GM18951 (cell line): Measurements from ENCODE around the gene ATP1B3.

Experiments used
- POLR2A ChIP-seq: IDR thresholded peaks from 4 replicates; pipeline ENCODE4 v1.6.1; 2011; ENCODE audit warnings: mild to moderate bottlenecking; ENCODE audit not compliant: insufficient read length, insufficient read depth; ENCODE audit errors: extremely low read depth
- in situ Hi-C: fragments of 300-500 bp; cut with MboI; formaldehyde crosslinking; loops from one replicate; pipeline ENCODE4 v1.12.0; 2022; ENCODE audit warnings: low sequenced_read_pairs, mixed read lengths, inconsistent platforms; ENCODE audit not compliant: unreplicated experiment

ATP1B3 gene

DNA sequence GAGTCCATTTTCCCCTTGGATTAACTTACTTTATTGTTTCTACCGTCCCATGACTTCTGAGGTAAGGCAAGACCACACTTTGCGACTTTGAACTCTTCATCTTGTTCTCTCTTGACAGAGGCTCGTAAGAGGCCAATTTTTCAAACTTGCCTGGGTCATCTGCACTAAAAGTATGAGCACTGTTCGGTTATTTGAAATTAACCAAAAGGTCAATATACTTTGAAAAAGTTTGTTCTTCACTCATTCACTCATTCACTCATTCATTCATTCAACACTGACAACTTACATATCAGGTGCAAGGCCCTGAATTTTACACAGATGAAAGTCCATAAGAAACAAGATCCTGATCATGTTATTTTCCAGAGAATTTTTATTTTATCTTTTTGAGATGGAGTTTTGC lies 57.9 kb downstream of the ATP1B3 start:
- no peak for TF ChIP-seq POLR2A
- in situ Hi-C loops: no loop called here

DNA sequence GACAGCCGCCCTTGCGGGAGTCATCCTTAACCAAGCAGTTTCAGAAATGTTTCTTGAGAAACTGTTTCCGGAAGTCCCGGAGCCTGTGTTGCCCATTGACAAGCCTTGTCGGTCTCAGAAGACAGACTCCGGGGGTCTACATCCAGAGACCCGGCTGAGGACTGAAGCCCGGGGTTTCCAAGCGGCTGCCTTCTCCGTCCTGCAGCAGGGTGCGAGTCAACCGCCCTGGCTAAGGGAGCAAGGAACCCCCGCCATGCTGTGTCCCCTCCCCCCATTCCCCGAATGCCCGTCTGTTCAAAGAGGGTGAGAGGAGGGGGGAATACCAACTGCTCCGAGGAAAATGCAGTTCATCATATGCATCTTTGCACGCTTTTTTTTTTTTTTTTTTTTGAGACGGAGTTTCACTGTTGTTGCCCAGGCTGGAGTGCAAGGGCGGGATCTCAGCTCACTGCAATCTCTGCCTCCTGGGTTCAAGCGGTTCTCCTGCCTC lies 61.6 kb downstream of the ATP1B3 start:
- TF ChIP-seq POLR2A: no peak
- in situ Hi-C loops: no loop called here

- TF ChIP-seq POLR2A: no peak
- in situ Hi-C loops: no loop called here
Measured at GRCh38 chr3:141939759-141940158, 63.3 kb downstream of the ATP1B3 start.

- no peak for TF ChIP-seq POLR2A
- in situ Hi-C loops: no loop called here
Measured at GRCh38 chr3:141940194-141940776, 63.8 kb downstream of the ATP1B3 start.

DNA sequence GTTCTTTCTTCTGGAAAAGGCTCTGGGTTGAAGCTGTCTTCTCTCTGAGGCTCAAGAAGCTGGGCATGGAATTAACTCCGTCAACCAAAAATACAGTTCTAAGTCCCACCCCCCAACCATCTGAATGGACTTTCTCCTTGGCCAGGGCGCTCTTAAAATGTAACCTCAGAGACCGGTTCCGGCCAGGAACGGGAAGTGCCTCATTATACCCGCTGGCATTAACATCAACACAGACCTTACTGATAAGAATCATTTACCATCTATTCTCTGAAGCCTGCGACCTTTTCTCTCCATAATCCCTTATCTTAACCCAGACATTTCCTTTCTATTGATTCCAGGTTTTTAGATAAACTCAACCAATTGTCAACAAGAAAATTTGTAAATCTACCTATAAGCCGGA lies 64.7 kb downstream of the ATP1B3 start:
- no peak for TF ChIP-seq POLR2A
- in situ Hi-C loops: no loop called here

- in situ Hi-C loops: no loop called here
- TF ChIP-seq POLR2A: no peak
Measured at GRCh38 chr3:141942006-141942405, 65.6 kb downstream of the ATP1B3 start.

DNA sequence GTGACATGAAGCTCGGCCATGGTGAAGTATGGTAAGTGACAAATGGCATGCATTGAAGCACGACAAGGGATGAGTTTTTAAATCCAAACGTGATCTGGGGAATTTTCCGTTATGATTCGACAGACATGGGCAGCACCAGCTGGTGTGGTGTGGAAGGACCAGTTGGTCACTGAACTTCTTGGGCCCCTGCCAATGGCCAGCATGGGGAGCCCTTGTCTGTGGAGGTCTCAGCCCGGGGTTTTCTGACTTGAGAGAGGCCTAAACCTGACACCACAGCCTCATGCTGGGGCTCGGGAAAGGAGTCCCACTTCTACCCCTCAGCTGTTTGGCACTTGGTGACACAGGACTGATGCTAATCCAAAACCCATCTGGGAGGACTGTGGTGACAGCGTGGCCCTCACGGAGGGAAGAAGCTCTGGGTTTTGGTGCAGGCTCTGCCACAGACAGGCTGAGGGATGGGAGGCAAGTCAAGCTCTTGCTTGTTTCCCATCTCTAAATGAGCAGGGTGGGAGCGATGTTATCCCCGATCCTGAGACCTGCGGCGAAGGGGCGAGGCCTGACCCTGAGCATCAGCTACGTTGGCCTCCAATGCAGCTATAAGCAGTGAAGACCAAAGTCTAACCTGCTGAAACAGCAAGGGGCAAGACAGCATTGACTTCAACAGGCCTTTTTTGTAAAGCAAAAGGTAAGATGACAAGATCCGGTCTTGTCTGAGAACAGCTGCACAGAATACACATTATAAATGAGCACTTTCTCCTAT lies 69.5 kb downstream of the ATP1B3 start:
- in situ Hi-C loops: no loop called here
- TF ChIP-seq POLR2A: no peak

DNA sequence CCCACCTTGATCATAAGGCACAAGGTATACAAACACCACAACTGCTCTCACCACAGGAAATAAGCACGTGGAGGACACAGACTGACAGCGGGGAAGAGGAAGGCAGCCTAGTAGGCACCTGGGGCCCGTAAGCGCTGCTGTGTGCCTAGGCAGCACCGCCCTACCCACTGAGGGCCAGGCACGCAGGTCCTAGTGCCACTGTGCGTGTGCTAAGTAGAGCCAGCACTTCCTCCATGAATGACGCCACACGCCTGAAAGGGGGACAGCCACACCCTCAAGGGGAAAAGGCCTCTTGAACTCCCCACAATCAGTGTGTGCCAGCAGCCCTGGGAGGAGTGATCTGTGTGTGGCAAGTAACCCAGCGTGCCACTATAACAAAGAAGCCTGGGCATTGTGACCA lies 73.0 kb downstream of the ATP1B3 start:
- TF ChIP-seq POLR2A: no peak
- in situ Hi-C loops: no loop called here

GRCh38 chr3:141949972-141950371 lies 73.5 kb downstream of the ATP1B3 start:
- in situ Hi-C loops: no loop called here
- TF ChIP-seq POLR2A: no peak

DNA sequence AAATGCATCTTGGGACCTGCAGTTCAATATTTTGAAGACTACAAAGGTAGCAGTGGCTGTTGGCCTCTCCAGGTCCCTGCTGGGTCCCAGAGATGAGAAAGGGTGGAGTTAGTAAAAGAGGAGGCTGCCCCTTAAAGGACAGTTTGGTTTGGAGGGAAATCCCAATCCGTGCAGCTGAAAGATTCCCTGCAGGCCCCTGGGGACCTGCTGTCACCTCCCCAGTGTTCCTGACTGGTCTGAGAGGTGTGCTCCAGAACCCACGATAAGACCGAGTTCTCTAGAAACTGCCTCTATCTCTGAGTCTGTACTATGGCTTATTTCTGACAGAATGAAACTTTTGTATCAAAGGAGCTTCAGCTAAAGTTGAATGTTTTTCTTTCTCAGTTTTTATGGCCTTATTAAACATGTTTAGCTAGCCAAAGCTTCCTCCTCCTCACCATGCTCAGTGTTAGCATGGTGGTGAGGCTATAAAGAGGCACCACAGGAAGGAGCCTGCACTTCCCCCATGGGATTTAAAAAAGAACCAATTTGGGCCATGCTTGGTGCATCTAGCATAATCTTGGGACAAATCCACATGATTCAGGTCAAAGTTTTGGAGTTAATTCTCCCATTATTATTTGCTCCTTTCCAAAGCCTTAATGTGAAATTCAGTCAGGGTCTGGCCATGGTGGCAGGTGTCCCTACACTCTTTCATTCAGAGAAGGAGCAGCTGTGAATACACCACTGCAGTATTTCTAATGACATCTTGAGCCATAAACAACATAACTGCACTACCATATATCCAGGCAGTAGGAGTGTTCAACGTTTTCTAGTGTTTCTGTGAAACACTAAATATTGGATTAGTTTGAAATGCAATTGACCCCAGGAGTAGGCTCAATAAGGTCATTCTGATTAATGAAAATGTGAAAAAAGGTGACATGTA lies 74.4 kb downstream of the ATP1B3 start:
- TF ChIP-seq POLR2A: no peak
- in situ Hi-C loops: no loop called here

- no peak for TF ChIP-seq POLR2A
- in situ Hi-C loops: no loop called here
Measured at GRCh38 chr3:141952611-141953010, 76.2 kb downstream of the ATP1B3 start.

DNA sequence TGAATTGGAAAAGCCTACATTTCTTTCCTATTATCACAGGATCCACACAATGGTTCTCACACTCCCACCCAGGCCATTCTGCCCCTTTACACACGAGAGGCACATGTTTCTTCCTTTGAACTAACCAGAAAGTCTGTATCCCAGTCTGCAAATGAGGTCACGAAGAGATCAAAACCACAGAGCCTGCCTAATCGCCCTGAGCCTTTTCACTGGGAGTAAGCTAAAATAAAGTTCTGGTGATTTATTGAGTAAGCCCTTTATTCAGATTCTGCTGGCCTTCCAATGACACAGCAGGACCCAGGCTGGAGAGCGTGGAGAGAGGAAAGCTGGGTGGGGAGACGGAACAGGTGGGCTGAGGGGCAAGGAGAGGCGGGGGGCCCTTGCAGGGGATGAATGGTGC lies 78.7 kb downstream of the ATP1B3 start:
- no peak for TF ChIP-seq POLR2A
- in situ Hi-C loops: no loop called here
